H9 (cell line): ENCODE results near the gene PIEZO2. TPM values are rescaled to one million over a fixed set of nuclear protein-coding genes. Genes with fewer than 3 reads are reported as not detected.
A peak's percentile ranks its signal among the peaks of the same experiment; 100 is the strongest.

ENCODE experiments used
- DNase-seq: peaks from one replicate; pipeline ENCODE4 v3.0.0-alpha.2; 2017
- H2AFZ ChIP-seq: one replicate; pipeline ENCODE4 v1.6.1; 2013; ENCODE audit warnings: mild to moderate bottlenecking, low read length, control low read depth, moderate library complexity
- H2AK5ac ChIP-seq: 2 replicates; pipeline ENCODE4 v1.6.1; 2013; ENCODE audit warnings: low read length, control low read depth, mixed read lengths; ENCODE audit not compliant: insufficient read length
- H2BK120ac ChIP-seq: one replicate; pipeline ENCODE4 v1.6.1; 2013; ENCODE audit warnings: low read depth, mild to moderate bottlenecking, low read length, control low read depth, inconsistent platforms; ENCODE audit not compliant: poor library complexity, severe bottlenecking
- H2BK12ac ChIP-seq: 2 replicates; pipeline ENCODE4 v1.6.1; 2013; ENCODE audit warnings: low read length, control low read depth, mixed read lengths, low read depth; ENCODE audit not compliant: insufficient read length
- H2BK15ac ChIP-seq: 2 replicates; pipeline ENCODE4 v1.6.1; 2013; ENCODE audit warnings: low read depth, low read length, control low read depth
- H2BK20ac ChIP-seq: one replicate; pipeline ENCODE4 v1.6.1; 2013; ENCODE audit warnings: low read depth, mild to moderate bottlenecking, low read length, control low read depth, inconsistent platforms; ENCODE audit not compliant: poor library complexity, severe bottlenecking
- H2BK5ac ChIP-seq: 2 replicates; pipeline ENCODE4 v1.6.1; 2013; ENCODE audit warnings: low read length, control low read depth, mixed read lengths; ENCODE audit not compliant: insufficient read length
- H3K14ac ChIP-seq: 2 replicates; pipeline ENCODE4 v1.6.1; 2013; ENCODE audit warnings: low read length, control low read depth; ENCODE audit not compliant: insufficient read depth
- H3K18ac ChIP-seq: 2 replicates; pipeline ENCODE4 v1.6.1; 2013; ENCODE audit warnings: low read depth, mild to moderate bottlenecking, mixed read lengths, low read length, control low read depth; ENCODE audit not compliant: insufficient read length
- H3K23ac ChIP-seq: 2 replicates; pipeline ENCODE4 v1.6.1; 2013; ENCODE audit warnings: low read length, control low read depth, mixed read lengths, low read depth; ENCODE audit not compliant: insufficient read length
- H3K23me2 ChIP-seq: 2 replicates; pipeline ENCODE4 v1.6.1; 2013; ENCODE audit warnings: low read depth, mild to moderate bottlenecking, mixed read lengths, low read length, control low read depth; ENCODE audit not compliant: insufficient read length, poor library complexity, severe bottlenecking
- H3K27ac ChIP-seq: 2 replicates; pipeline ENCODE4 v1.5.1; 2013; ENCODE audit warnings: low read length, control low read depth, mixed read lengths, low read depth; ENCODE audit not compliant: insufficient read length
- H3K27me3 ChIP-seq: 2 replicates; pipeline ENCODE4 v1.6.1; 2013; ENCODE audit warnings: low read length, control low read depth, inconsistent platforms; ENCODE audit not compliant: insufficient read depth
- H3K4ac ChIP-seq: 2 replicates; pipeline ENCODE4 v1.6.1; 2013; ENCODE audit warnings: low read depth, mild to moderate bottlenecking, control low read depth, inconsistent platforms, low read length, moderate library complexity
- H3K4me1 ChIP-seq: 2 replicates; pipeline ENCODE4 v1.6.1; 2013; ENCODE audit warnings: low read length, control low read depth, inconsistent platforms; ENCODE audit not compliant: insufficient read depth
- H3K4me2 ChIP-seq: 2 replicates; pipeline ENCODE4 v1.6.1; 2013; ENCODE audit warnings: low read length, control low read depth, mixed read lengths; ENCODE audit not compliant: insufficient read length, insufficient read depth
- H3K56ac ChIP-seq: 2 replicates; pipeline ENCODE4 v1.6.1; 2013; ENCODE audit warnings: low read depth, mild to moderate bottlenecking, mixed read lengths, low read length, control low read depth; ENCODE audit not compliant: insufficient read length
- H3K79me1 ChIP-seq: 2 replicates; pipeline ENCODE4 v1.6.1; 2013; ENCODE audit warnings: low read depth, mild to moderate bottlenecking, moderate library complexity, low read length, control low read depth, inconsistent platforms; ENCODE audit not compliant: insufficient read depth, poor library complexity, severe bottlenecking
- H3K79me2 ChIP-seq: 2 replicates; pipeline ENCODE4 v1.6.1; 2013; ENCODE audit warnings: low read length, control low read depth, inconsistent platforms; ENCODE audit not compliant: insufficient read depth
- H3K9ac ChIP-seq: 2 replicates; pipeline ENCODE4 v1.6.1; 2013; ENCODE audit warnings: low read length, control low read depth, mixed read lengths; ENCODE audit not compliant: insufficient read length; ENCODE audit errors: extremely low read depth
- H3K9me3 ChIP-seq: one replicate; pipeline ENCODE4 v1.6.1; 2013; ENCODE audit warnings: low read depth, low read length, inconsistent platforms; ENCODE audit not compliant: control insufficient read depth
- H3T11ph ChIP-seq: one replicate; pipeline ENCODE4 v1.6.1; 2013; ENCODE audit warnings: mild to moderate bottlenecking, low read length, control low read depth, inconsistent platforms
- H4K20me1 ChIP-seq: one replicate; pipeline ENCODE4 v1.6.1; 2013; ENCODE audit not compliant: control insufficient read depth, insufficient read length, insufficient read depth
- H4K5ac ChIP-seq: 2 replicates; pipeline ENCODE4 v1.6.1; 2013; ENCODE audit warnings: low read depth, mild to moderate bottlenecking, mixed read lengths, low read length, control low read depth; ENCODE audit not compliant: insufficient read length
- H4K8ac ChIP-seq: replicated peaks from 2 replicates; pipeline ENCODE4 v1.6.1; 2013; ENCODE audit warnings: low read length, control low read depth, mixed read lengths, low read depth; ENCODE audit not compliant: insufficient read length
- H4K91ac ChIP-seq: 2 replicates; pipeline ENCODE4 v1.6.1; 2013; ENCODE audit warnings: low read depth, mild to moderate bottlenecking, moderate library complexity, mixed read lengths, low read length, control low read depth; ENCODE audit not compliant: insufficient read length
- H3K27ac Mint-ChIP-seq, 3 experiments: 2 replicates in 2 of 3; 3 replicates in 1 of 3; pipeline ENCODE4 v1.8.0; 2020 to 2021; ENCODE audit warnings: mixed read lengths in 3 of 3, mild to moderate bottlenecking in 1 of 3, moderate library complexity in 1 of 3
- H3K27me3 Mint-ChIP-seq: 2 replicates; pipeline ENCODE4 v1.8.0; 2021; ENCODE audit warnings: low read depth, mild to moderate bottlenecking, moderate library complexity, mixed read lengths
- H3K36me3 Mint-ChIP-seq, 3 experiments: 2 replicates in 2 of 3; 3 replicates in 1 of 3; pipeline ENCODE4 v1.8.0; 2020 to 2021; ENCODE audit warnings: low read depth in 3 of 3, mixed read lengths in 3 of 3; ENCODE audit not compliant: insufficient read depth in 1 of 3
- H3K4me1 Mint-ChIP-seq, 2 experiments: 2 replicates each; pipeline ENCODE4 v1.8.0; 2020; ENCODE audit warnings: mixed read lengths in 2 of 2
- H3K4me3 Mint-ChIP-seq, 2 experiments: 2 replicates in 1 of 2; 3 replicates in 1 of 2; pipeline ENCODE4 v1.8.0; 2020 to 2021; ENCODE audit warnings: mild to moderate bottlenecking in 2 of 2, mixed read lengths in 2 of 2, moderate library complexity in 1 of 2
- H3K9me3 Mint-ChIP-seq, 2 experiments: 2 replicates in 1 of 2; 3 replicates in 1 of 2; pipeline ENCODE4 v1.8.0; 2020; ENCODE audit warnings: mild to moderate bottlenecking in 2 of 2, mixed read lengths in 2 of 2, moderate library complexity in 1 of 2
- WGBS: extraction: QIAGEN DNeasy Blood & Tissue Kit; methylation state at CpG from one replicate; pipeline ENCODE4 v1.1.7; 2013; ENCODE audit warnings: missing lambda C conversion rate, low lambda C conversion rate, mixed read lengths; ENCODE audit not compliant: insufficient read length; ENCODE audit errors: extremely low coverage; 5-methylcytosine and 5-hydroxymethylcytosine counted together
- total RNA-seq: library from RNA; stranded (reverse); gene quantifications from 2 replicates; pipeline ENCODE4 v1.2.1, GENCODE V29; 2021
- TF ChIP-seq, protein P1 (sequence below): fragments of 200-600 bp; sonication (generic); conservative IDR thresholded peaks from 3 replicates; pipeline ENCODE4 v1.8.0; 2021; ENCODE audit warnings: antibody characterized with exemption, mild to moderate bottlenecking

Gene PIEZO2
- total RNA-seq, 1 experiment from 2014 or later = 3.9 TPM

DNA sequence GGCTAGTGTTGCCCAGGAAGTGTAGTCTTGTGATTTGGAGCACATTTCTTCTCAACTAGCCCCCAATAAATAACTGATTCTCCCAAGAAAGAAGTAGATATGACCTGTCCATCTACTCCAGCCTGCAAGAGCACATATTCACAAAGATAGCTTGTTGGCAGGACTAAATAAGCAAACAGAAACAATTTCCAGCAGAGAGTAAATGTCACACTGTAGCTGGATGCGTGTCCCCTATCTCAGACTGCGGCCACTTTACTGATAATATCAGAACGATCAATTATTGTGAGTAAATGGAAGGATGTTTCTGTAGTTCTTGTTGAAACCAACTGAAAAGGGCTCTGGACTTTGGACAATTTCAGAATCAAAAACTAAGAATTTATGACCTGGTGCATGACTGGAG, 97.9 kb downstream of the PIEZO2 start:
- Mint-ChIP-seq H3K27ac (peak overlapping the region in 1 of 3 experiments; percentile 32; a peak in 1 of 7 replicates), H3K4me1 (peaks cover 4 to 7% of the 10 kb centered on the region in 2 experiments; a peak in 2 of 4 replicates), H3K4me3 (no peak overlapping the region), H3K36me3 (peaks cover 0 to 4% (median 0%) of the 10 kb centered on the region in 3 experiments; a peak in 1 of 7 replicates), H3K9me3 (no peaks in the 10 kb centered on the region; a peak in 1 of 5 replicates), H3K27me3 (no peaks in the 10 kb centered on the region)
- Histone ChIP-seq H3K79me1 (no peaks in the 10 kb centered on the region), H3K4me1 (no peaks in the 10 kb centered on the region), H4K5ac (no peak overlapping the region), H3T11ph (no peak overlapping the region), H2BK15ac (no peak overlapping the region), H2BK20ac (no peak overlapping the region), H3K18ac (no peak overlapping the region), H3K4me2 (no peak overlapping the region), H2AFZ (no peak overlapping the region), H3K79me2 (no peaks in the 10 kb centered on the region), H4K20me1 (no peaks in the 10 kb centered on the region), H2BK120ac (no peak overlapping the region), H3K4ac (no peak overlapping the region), H2AK5ac (no peak overlapping the region), H3K9me3 (no peaks in the 10 kb centered on the region), H3K56ac (no peak overlapping the region), H4K8ac (no peak overlapping the region), H3K9ac (no peak overlapping the region), H2BK12ac (no peak overlapping the region), H3K14ac (no peak overlapping the region), H3K23me2 (no peaks in the 10 kb centered on the region), H3K27me3 (no peaks in the 10 kb centered on the region), H3K23ac (no peak overlapping the region), H3K27ac (no peak overlapping the region), H2BK5ac (no peak overlapping the region), H4K91ac (no peak overlapping the region)
- TF ChIP-seq, protein P1, sequence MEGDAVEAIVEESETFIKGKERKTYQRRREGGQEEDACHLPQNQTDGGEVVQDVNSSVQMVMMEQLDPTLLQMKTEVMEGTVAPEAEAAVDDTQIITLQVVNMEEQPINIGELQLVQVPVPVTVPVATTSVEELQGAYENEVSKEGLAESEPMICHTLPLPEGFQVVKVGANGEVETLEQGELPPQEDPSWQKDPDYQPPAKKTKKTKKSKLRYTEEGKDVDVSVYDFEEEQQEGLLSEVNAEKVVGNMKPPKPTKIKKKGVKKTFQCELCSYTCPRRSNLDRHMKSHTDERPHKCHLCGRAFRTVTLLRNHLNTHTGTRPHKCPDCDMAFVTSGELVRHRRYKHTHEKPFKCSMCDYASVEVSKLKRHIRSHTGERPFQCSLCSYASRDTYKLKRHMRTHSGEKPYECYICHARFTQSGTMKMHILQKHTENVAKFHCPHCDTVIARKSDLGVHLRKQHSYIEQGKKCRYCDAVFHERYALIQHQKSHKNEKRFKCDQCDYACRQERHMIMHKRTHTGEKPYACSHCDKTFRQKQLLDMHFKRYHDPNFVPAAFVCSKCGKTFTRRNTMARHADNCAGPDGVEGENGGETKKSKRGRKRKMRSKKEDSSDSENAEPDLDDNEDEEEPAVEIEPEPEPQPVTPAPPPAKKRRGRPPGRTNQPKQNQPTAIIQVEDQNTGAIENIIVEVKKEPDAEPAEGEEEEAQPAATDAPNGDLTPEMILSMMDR = no peak
- no CpG with 5 or more reads among the region's 3 CpGs for WGBS
- no peak for DNase-seq
